AG08396 (cell line): ENCODE measurements around the gene GLIS1.

Source experiments
- DNase-seq: peaks from one replicate; pipeline ENCODE4 v3.0.0; 2012; ENCODE audit warnings: low spot score, mixed read lengths

GLIS1 gene

DNA sequence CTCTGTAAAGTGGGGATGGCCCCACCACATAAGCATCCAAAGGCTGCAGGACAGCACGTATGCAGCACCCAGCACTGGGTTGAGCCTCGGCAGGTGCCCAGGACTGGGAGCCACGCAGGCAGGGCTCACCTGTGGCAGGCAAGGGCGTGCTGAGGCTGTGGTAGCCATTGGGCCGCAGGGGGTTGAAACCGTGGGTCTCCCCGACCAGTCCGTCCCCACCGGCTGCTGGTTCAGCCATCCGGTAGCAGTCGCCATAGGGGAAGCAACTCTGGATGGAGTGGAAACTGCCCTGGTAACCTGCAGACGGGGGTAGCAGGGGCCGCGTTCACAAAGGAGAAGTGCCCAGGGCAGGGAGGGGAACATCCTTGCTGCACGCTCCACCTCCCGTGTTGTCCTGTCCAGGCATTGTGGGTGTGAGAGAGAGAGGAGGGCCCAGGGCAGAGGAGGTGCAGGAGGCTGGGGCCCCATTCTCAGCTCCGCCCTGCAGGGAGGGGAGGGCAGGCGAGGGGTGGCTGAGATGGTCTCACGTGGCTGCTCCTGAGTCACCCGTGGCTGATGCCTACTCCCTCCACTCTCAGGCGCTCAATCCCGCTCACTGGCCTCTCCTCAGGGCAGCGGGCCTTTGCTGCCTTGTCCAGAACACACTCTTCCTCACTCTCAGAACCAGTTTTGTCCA is 229.8 kb downstream of the GLIS1 start:
- DNase-seq, result peak; percentile 57

GRCh38 chr1:53508056-53508990 is 230.6 kb downstream of the GLIS1 start:
- no peak for DNase-seq

GRCh38 chr1:53507116-53507820 is 231.7 kb downstream of the GLIS1 start:
- DNase-seq, result no peak

GRCh38 chr1:53506355-53507050 is 232.5 kb downstream of the GLIS1 start:
- no peak for DNase-seq

- DNase-seq, result no peak
Observed at GRCh38 chr1:53505891-53506290, 233.1 kb downstream of the GLIS1 start.

- DNase-seq, result no peak
Observed at GRCh38 chr1:53505401-53505800, 233.6 kb downstream of the GLIS1 start.

DNA sequence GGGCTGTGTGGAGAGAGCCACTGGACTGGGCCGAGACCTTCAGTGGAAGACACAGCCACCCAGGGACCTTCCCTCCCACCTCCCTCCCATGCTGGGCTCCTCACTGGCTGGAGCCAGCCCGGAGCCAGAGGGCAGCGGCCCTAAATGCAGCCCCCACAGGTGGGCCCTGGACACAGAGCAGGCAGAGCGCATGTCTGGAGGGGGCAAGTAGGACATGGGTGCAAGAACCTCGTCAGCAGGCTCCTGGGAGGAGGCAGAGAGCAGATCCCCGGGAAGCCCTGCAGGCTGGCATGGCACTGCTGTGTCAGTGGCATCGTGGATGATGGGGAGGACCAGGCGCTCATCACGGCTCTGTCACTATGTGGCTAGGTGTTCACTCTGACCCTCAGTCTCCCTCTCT is 234.1 kb downstream of the GLIS1 start:
- no peak for DNase-seq

DNA sequence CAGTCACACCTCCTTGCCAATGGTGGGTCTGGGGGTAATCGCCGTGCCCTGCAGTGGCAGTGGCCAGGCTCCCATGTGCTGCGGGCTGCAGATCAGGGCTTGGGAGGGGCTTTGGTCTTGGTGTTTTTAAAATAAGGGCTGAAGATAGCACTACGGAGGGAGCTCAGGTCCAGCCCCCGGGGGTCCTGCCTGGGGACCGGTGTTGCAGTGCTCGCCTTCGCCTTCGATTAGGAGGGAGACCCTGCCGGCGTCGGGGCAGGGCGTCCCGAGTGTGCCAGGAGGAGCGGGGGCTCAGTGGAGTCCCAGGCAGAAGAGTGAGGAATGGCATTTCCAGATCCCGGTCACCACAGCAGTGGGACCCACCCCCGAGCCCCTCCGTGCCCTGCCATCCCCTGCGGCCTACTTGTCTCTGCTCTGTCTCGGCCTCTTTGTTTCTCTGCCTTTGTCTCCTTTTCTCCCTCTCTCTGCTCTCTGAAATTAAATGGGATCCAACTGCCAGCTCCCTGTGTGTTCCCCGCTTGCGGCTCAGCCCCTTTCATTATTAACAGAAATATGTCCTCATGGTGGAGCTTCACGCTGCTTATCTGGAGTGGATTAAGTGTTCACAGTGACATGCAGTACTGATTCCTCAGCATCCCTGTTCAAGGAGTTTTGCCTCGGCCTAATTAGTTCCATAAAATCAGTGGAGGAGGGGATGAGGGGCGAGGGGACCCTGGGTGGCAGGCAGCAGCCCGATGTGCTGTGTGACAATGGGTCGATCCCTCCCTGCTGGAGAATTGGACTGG is 235.3 kb downstream of the GLIS1 start:
- DNase-seq, result no peak

GRCh38 chr1:53502641-53503432 is 236.1 kb downstream of the GLIS1 start:
- DNase-seq, result no peak

- DNase-seq, result no peak
Observed at GRCh38 chr1:53501065-53502005, 237.6 kb downstream of the GLIS1 start.

DNA sequence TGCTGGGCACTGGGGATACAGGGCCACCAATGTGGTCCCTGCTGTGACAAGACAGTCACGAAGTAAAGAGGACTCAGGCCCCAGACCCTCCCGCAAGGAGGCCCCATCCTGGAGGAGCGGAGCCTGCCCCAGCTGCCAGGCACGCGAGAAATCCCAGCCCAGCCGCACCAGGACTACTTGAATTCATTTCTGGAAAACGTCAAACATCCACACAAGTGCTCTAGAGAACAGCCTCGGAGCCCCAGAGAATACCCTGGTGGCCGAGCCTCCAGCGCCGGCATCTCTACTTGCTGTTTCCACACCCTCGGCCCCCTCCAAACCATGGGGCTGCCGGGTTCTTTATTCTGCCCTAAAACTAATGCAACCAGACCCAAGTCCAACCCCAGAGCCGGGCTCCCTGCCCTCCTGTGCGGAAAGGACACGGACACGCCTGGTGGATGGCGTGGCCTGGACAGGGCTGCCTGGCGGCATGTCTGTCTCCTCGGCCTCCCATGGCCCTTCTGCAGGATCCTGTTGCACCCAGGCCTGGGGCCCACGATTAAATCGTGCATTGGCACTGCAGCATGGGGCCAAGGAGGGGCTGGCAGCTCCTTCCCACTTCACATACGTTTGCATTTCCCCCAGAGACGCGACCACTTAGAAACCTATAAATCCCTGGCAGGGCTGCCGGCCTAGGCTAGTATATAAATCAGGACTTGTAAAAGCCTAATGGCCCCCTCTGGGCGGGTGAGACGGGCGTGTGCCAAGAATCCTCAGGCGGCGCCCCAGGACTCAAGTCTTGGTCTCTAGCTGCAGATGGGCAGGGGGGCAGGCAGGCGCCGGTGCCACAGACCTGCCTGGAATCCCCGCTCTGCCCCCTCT is 238.5 kb downstream of the GLIS1 start:
- DNase-seq, result no peak

GRCh38 chr1:53499257-53500203 is 239.4 kb downstream of the GLIS1 start:
- DNase-seq, result no peak

- peak; percentile 64 for DNase-seq
Observed at GRCh38 chr1:53498555-53499131, 240.3 kb downstream of the GLIS1 start.

DNA sequence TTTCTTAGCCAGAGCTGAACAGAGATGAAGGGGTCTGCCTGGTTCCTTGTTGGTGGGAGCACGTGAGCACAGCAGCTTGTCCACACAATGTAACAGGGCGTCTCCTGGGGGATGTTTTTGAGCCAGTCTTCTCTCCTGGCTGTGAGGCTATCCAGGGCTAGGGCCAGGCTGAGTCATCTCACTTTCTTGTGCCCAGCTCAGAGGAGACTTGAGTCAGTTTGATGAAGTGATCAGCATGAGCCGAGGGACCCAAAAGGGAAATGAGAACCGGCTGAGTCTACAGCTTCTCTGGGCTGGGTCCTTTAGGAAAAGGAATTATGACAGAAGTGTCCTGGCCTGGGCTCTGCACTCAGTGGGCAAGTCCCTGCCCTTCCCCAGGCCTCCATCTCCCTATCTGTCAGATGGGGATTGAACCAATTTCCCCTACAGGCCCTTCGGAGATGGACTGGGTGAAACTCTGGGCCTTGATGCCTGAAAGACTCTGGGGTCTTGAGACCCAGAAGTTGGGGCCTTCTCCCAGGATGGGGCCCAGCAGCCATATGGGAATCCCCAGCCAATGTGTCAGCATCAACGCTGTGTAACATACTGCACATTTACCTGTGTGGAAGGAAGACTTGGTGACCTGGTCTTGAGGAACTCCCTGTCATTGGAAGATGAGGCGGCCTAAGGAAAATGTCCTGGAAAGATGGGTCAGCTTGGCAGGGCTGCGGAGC is 243.2 kb downstream of the GLIS1 start:
- no peak for DNase-seq

DNA sequence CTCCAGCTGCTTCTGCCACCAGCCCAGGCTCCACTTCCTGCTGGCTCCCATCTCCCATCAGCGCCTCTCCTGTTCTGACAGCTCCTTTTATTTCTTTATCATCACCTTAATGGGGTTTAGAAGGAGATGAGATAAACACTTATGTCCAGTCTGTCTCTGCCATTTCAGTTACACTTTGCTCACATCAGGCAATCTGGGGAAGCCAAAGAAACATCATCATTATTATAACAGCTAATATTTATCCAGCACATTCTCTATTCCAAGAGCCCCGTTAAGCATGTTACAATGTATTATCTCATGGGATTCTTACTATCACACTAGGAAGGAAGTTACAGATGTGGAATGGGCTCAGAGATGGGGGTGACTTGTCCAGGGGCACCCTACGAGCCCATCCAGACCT is 248.6 kb downstream of the GLIS1 start:
- no peak for DNase-seq

- no peak for DNase-seq
Observed at GRCh38 chr1:53486395-53487026, 252.5 kb downstream of the GLIS1 start.
